Measurements from ENCODE around the gene RPS25. TPM values are rescaled to one million over a fixed set of nuclear protein-coding genes. Genes with fewer than 3 reads are reported as not detected.
"Not testable (repeated sequence)": the region's sequence is repeated elsewhere in the genome, so short reads cannot be mapped to it uniquely, and the experiment has no call there.

Gene RPS25
- total RNA-seq, 1 donor from 2014 or later = 572 TPM

- intact Hi-C loops (cut with DNase I) = no loop called here
- DNase-seq (ENCODE audit: low spot score) = no peak
Observed at GRCh38 chr11:118980191-118980881, 37.8 kb downstream of the RPS25 start.

DNA sequence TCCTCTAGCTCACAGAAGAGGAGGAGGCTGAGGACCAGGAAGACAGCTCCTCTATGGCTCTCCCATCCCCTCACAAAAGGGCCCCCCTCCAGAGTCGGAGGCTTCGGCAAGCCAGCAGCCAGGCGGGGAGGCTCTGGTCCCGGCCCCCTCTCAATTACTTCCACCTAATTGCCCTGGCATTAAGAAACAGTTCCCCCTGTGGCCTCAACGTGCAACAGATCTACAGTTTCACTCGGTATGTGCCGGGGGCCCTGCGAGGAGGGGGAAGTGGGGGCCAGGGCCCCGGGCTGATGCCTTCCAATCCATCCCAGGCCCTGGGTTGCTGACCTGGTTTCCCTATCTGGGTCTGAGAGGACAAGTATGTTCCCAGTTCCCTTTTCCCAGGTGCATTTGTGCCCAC is 38.7 kb downstream of the RPS25 start:
- intact Hi-C loops (cut with DNase I) = no loop called here
- DNase-seq (ENCODE audit: low spot score) = no peak

- DNase-seq (ENCODE audit: low spot score) = no peak
- intact Hi-C loops (cut with DNase I) = no loop called here
Observed at GRCh38 chr11:118975771-118976709, 42.1 kb downstream of the RPS25 start.

GRCh38 chr11:118973985-118974384 is 44.2 kb downstream of the RPS25 start:
- DNase-seq (ENCODE audit: low spot score) = no peak
- intact Hi-C loops (cut with DNase I) = no loop called here

GRCh38 chr11:118971646-118972045 is 46.5 kb downstream of the RPS25 start, which contains the start of gene FOXR1:
Gene FOXR1 (plus strand): TSS chr11:118971761. CDS start chr11:118971932, 171 bp downstream.
- DNase-seq (ENCODE audit: low spot score) = no peak
- intact Hi-C loops (cut with DNase I) = no loop called here

DNA sequence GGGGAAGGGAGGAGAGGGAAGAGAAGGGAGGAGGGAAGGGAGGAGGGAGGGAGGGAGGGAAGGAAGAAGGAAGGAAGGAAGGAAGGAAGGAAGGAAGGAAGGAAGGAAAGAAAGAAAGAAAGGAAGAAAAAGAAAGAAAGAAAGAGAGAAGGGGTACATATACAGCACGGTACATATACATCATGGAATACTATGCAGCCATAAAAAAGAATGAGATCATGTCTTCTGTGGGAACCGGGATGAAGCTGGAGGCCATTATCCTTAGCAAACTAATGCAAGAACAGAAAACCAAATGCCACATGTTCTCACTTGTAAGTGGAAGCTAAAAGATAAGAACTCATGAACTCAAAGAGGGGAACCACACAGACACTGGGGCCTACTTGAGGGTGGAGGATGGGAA is 48.6 kb downstream of the RPS25 start:
- DNase-seq (ENCODE audit: low spot score) = not testable (repeated sequence)

More for the DNA sequence above, 48.6 kb downstream of the RPS25 start:
- intact Hi-C loops (cut with DNase I) = not testable (repeated sequence)

Small RNAs within 50 kb of the gene (microRNA-seq; reads per million reads assigned to microRNA genes)
- not detected for gene MIR3656

Other genes with a start within 250 kb of the RPS25 start
- 118 TPM for gene DDX6, start 227.2 kb downstream of the RPS25 start, total RNA-seq
- gene CXCR5, start 134.5 kb downstream of the RPS25 start, total RNA-seq = not detected
- gene BCL9L, start 92.4 kb downstream of the RPS25 start, total RNA-seq = 41.4 TPM
- not detected for gene UPK2, start 62.0 kb downstream of the RPS25 start, total RNA-seq
- not detected for gene FOXR1, start 46.6 kb downstream of the RPS25 start, total RNA-seq
- 15.0 TPM for gene CENATAC, start 20.2 kb downstream of the RPS25 start, total RNA-seq
- 42.4 TPM for gene TRAPPC4, start 423 bp upstream of the RPS25 start, total RNA-seq
- 3.9 TPM for gene SLC37A4, start 12.5 kb upstream of the RPS25 start, total RNA-seq
- 90.7 TPM for gene HYOU1, start 38.9 kb upstream of the RPS25 start, total RNA-seq
- gene VPS11, start 49.5 kb upstream of the RPS25 start, total RNA-seq = 18.5 TPM
- 14.7 TPM for gene HMBS, start 66.5 kb upstream of the RPS25 start, total RNA-seq
- 18.9 TPM for gene DPAGT1, start 83.5 kb upstream of the RPS25 start, total RNA-seq
- 11.8 TPM for gene C2CD2L, start 89.0 kb upstream of the RPS25 start, total RNA-seq
- 14.5 TPM for gene HINFP, start 103.2 kb upstream of the RPS25 start, total RNA-seq
- gene ABCG4, start 130.7 kb upstream of the RPS25 start, total RNA-seq = 1.0 TPM
- gene NLRX1, start 150.4 kb upstream of the RPS25 start, total RNA-seq = 25.4 TPM
- gene NHERF4, start 167.1 kb upstream of the RPS25 start, total RNA-seq = not detected
- 13.4 TPM for gene CBL, start 188.0 kb upstream of the RPS25 start, total RNA-seq

Data from cardiac septum (tissue), 1 donor.